K562 (cell line): ENCODE measurements around the gene C2CD2L. TPM values are rescaled to one million over a fixed set of nuclear protein-coding genes. Genes with fewer than 3 reads are reported as not detected.

ENCODE experiments used
- CHD2 ChIP-seq: IDR thresholded peaks from 2 replicates; pipeline ENCODE4 v1.6.1; 2011; ENCODE audit warnings: low read depth, low read length
- ESRRB ChIP-seq: fragments of 250-450 bp; sonication (Bioruptor Pico); IDR thresholded peaks from 2 replicates; pipeline ENCODE4 v1.5.0; 2020; ENCODE audit warnings: mild to moderate bottlenecking, moderate library complexity, borderline replicate concordance
- EWSR1 ChIP-seq: fragments of 450-650 bp; IDR thresholded peaks from 2 replicates; pipeline ENCODE4 v1.6.1; 2018; ENCODE audit warnings: borderline replicate concordance, mild to moderate bottlenecking, low read depth, moderate library complexity; ENCODE audit not compliant: partially characterized antibody
- HCFC1 ChIP-seq: IDR thresholded peaks from 2 replicates; pipeline ENCODE4 v1.6.1; 2012; ENCODE audit warnings: low read depth, low read length, improper control_type of control experiment
- NBN ChIP-seq: fragments of 450-650 bp; IDR thresholded peaks from 2 replicates; pipeline ENCODE4 v1.6.1; 2016; ENCODE audit warnings: low read depth, mild to moderate bottlenecking
- SMC3 ChIP-seq: conservative IDR thresholded peaks from 2 replicates; pipeline ENCODE4 v1.6.1; 2011; ENCODE audit warnings: low read depth, low read length, improper control_type of control experiment; ENCODE audit not compliant: insufficient read depth
- SP1 ChIP-seq: sonication (generic); formaldehyde crosslinking; IDR thresholded peaks from 2 replicates; pipeline ENCODE4 v1.8.1; 2022; ENCODE audit warnings: mild to moderate bottlenecking, missing genetic modification reagents
- U2AF2 ChIP-seq: fragments of 200-400 bp; formaldehyde crosslinking; optimal IDR thresholded peaks from 2 replicates; pipeline ENCODE3; 2017; ENCODE audit warnings: low read depth, mild to moderate bottlenecking, low read length
- ZNF12 ChIP-seq: sonication (generic); formaldehyde crosslinking; IDR thresholded peaks from 2 replicates; pipeline ENCODE4 v1.4.0; 2020; ENCODE audit warnings: mild to moderate bottlenecking, missing genetic modification reagents
- ZNF282 ChIP-seq: sonication (generic); formaldehyde crosslinking; IDR thresholded peaks from 2 replicates; pipeline ENCODE4 v1.8.1; 2023; ENCODE audit warnings: missing genetic modification reagents
- ZNF57 ChIP-seq: fragments of 450-650 bp; formaldehyde crosslinking; IDR thresholded peaks from 2 replicates; pipeline ENCODE4 v1.4.0; 2020; ENCODE audit warnings: mild to moderate bottlenecking, moderate library complexity
- polyA plus RNA-seq, 8 experiments: library from polyadenylated mRNA; depleted of rRNA in 4 of 8; stranded (reverse) in 5 of 8; unstranded in 3 of 8; fragments of >200 nt; fragmentation: Nextera tagmentation in 2 of 8; fragmentation: Illumina TruSeq in 1 of 8; extraction: Ambion mirVana in 2 of 8; extraction: Trizol in 1 of 8; gene quantifications; 2 replicates each; pipeline versions ENCODE4 v1.2.1 to v1.2.3, GENCODE V29; 2011 to 2014; ENCODE audit warnings: inconsistent platforms in 1 of 8, missing spikeins in 1 of 8
- total RNA-seq, 7 experiments: library from RNA; depleted of rRNA in 6 of 7; stranded (reverse); fragments of >200 nt in 6 of 7; fragmentation: Illumina TruSeq in 2 of 7; extraction: Trizol in 2 of 7; gene quantifications; 2 replicates each; pipeline versions ENCODE4 v1.2.1 to v1.2.3, GENCODE V29; 2011 to 2021; ENCODE audit warnings: low replicate concordance in 1 of 7
- TF ChIP-seq, protein P1 (sequence below): fragments of 450-650 bp; IDR thresholded peaks from 2 replicates; pipeline ENCODE4 v1.6.1; 2014; ENCODE audit warnings: low read depth, mild to moderate bottlenecking, moderate library complexity, borderline replicate concordance
- TF ChIP-seq, protein P2 (sequence below): fragments of 200-600 bp; sonication (generic); IDR thresholded peaks from one replicate; pipeline ENCODE4 v1.6.1; 2012; ENCODE audit warnings: mild to moderate bottlenecking, low read depth, low read length, inconsistent platforms

C2CD2L gene
- total and polyA plus RNA-seq, 9 of the 15 experiments (the other 6 are each of a cell fraction or from before 2014, with no cell fraction given): 0.66 to 41.2 (median 14.8) TPM

DNA sequence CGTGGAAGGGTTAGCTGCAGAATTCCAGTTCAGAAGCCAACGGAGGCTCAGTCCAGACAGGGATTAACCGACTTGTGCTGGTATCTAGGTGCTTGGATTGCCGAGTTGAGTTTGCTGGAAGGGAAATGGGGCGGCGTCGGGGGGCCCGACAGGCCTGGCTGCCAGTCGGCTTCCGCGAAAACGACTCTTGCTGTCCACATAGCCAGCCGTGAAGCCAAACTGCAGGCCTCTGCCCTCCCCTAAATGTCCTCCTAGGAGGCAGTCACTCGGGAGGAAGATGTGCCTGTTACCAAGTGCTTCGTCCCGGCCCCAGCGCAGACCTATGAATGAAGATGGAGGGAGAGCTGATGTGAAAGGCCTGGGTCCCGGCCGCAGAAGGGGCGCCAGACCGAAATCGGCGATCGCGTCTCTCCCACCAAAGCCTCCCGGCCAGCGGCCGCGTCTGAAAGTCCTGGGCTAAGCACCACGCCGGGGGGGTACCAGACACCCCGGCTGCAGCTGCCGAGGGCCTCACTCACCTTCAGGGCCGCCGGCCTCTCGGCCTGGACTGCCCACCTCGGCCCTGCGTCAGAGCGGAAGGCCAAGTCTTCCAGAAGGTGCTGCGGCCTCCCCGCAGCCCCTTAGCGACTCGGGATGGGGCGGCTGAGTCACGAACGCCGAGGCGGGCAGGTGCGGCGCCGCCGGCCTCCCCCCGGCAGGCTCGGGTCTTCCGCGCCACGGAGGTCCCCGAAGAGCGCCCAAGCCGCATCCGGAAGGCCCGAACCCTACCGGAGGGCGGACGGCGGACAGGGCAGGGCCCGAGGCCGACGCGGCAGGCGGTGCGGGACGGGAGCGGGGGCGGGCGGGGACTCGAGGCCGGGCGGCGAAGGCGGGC, 13.0 kb upstream of the C2CD2L start (continued):
- no peak for TF ChIP-seq ZNF12
- TF ChIP-seq SMC3: 0 out of 2 replicates have a peak, but pooled peaks have one; percentile 10
- TF ChIP-seq, protein P1, sequence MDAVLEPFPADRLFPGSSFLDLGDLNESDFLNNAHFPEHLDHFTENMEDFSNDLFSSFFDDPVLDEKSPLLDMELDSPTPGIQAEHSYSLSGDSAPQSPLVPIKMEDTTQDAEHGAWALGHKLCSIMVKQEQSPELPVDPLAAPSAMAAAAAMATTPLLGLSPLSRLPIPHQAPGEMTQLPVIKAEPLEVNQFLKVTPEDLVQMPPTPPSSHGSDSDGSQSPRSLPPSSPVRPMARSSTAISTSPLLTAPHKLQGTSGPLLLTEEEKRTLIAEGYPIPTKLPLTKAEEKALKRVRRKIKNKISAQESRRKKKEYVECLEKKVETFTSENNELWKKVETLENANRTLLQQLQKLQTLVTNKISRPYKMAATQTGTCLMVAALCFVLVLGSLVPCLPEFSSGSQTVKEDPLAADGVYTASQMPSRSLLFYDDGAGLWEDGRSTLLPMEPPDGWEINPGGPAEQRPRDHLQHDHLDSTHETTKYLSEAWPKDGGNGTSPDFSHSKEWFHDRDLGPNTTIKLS: no peak
- no peak for TF ChIP-seq EWSR1
- TF ChIP-seq ZNF57 (CRISPR knock-in tag): no peak
- TF ChIP-seq U2AF2: no peak
- TF ChIP-seq HCFC1: no peak
- TF ChIP-seq, protein P2, sequence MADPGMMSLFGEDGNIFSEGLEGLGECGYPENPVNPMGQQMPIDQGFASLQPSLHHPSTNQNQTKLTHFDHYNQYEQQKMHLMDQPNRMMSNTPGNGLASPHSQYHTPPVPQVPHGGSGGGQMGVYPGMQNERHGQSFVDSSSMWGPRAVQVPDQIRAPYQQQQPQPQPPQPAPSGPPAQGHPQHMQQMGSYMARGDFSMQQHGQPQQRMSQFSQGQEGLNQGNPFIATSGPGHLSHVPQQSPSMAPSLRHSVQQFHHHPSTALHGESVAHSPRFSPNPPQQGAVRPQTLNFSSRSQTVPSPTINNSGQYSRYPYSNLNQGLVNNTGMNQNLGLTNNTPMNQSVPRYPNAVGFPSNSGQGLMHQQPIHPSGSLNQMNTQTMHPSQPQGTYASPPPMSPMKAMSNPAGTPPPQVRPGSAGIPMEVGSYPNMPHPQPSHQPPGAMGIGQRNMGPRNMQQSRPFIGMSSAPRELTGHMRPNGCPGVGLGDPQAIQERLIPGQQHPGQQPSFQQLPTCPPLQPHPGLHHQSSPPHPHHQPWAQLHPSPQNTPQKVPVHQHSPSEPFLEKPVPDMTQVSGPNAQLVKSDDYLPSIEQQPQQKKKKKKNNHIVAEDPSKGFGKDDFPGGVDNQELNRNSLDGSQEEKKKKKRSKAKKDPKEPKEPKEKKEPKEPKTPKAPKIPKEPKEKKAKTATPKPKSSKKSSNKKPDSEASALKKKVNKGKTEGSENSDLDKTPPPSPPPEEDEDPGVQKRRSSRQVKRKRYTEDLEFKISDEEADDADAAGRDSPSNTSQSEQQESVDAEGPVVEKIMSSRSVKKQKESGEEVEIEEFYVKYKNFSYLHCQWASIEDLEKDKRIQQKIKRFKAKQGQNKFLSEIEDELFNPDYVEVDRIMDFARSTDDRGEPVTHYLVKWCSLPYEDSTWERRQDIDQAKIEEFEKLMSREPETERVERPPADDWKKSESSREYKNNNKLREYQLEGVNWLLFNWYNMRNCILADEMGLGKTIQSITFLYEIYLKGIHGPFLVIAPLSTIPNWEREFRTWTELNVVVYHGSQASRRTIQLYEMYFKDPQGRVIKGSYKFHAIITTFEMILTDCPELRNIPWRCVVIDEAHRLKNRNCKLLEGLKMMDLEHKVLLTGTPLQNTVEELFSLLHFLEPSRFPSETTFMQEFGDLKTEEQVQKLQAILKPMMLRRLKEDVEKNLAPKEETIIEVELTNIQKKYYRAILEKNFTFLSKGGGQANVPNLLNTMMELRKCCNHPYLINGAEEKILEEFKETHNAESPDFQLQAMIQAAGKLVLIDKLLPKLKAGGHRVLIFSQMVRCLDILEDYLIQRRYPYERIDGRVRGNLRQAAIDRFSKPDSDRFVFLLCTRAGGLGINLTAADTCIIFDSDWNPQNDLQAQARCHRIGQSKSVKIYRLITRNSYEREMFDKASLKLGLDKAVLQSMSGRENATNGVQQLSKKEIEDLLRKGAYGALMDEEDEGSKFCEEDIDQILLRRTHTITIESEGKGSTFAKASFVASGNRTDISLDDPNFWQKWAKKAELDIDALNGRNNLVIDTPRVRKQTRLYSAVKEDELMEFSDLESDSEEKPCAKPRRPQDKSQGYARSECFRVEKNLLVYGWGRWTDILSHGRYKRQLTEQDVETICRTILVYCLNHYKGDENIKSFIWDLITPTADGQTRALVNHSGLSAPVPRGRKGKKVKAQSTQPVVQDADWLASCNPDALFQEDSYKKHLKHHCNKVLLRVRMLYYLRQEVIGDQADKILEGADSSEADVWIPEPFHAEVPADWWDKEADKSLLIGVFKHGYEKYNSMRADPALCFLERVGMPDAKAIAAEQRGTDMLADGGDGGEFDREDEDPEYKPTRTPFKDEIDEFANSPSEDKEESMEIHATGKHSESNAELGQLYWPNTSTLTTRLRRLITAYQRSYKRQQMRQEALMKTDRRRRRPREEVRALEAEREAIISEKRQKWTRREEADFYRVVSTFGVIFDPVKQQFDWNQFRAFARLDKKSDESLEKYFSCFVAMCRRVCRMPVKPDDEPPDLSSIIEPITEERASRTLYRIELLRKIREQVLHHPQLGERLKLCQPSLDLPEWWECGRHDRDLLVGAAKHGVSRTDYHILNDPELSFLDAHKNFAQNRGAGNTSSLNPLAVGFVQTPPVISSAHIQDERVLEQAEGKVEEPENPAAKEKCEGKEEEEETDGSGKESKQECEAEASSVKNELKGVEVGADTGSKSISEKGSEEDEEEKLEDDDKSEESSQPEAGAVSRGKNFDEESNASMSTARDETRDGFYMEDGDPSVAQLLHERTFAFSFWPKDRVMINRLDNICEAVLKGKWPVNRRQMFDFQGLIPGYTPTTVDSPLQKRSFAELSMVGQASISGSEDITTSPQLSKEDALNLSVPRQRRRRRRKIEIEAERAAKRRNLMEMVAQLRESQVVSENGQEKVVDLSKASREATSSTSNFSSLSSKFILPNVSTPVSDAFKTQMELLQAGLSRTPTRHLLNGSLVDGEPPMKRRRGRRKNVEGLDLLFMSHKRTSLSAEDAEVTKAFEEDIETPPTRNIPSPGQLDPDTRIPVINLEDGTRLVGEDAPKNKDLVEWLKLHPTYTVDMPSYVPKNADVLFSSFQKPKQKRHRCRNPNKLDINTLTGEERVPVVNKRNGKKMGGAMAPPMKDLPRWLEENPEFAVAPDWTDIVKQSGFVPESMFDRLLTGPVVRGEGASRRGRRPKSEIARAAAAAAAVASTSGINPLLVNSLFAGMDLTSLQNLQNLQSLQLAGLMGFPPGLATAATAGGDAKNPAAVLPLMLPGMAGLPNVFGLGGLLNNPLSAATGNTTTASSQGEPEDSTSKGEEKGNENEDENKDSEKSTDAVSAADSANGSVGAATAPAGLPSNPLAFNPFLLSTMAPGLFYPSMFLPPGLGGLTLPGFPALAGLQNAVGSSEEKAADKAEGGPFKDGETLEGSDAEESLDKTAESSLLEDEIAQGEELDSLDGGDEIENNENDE: peak; percentile 11
- no peak for TF ChIP-seq NBN
- peak; percentile 57; the same call in 1 of the 2 replicates for TF ChIP-seq SP1 (CRISPR knock-in tag)
- 0 out of 2 replicates have a peak, but pooled peaks have one; percentile 13 for TF ChIP-seq CHD2
- TF ChIP-seq ESRRB (CRISPR knock-in tag): no peak
- no peak for TF ChIP-seq ZNF282 (CRISPR knock-in tag)
